Skeletal muscle satellite cell (primary cell): ENCODE data around the gene TMA16.
A peak's percentile ranks its signal among the peaks of the same experiment; 100 is the strongest.
"Not testable (repeated sequence)": the region's sequence is repeated elsewhere in the genome, so short reads cannot be mapped to it uniquely, and the experiment has no call there.

ENCODE experiments used
- H3K27me3 ChIP-seq: 2 replicates; pipeline ENCODE4 v1.7.0; 2013; ENCODE audit warnings: low read length; ENCODE audit not compliant: control insufficient read depth, insufficient read depth
- H3K36me3 ChIP-seq: 2 replicates; pipeline ENCODE4 v1.7.0; 2013; ENCODE audit warnings: mild to moderate bottlenecking, control low read depth, low read length; ENCODE audit not compliant: insufficient read depth
- H3K4me1 ChIP-seq: 2 replicates; pipeline ENCODE4 v1.7.0; 2013; ENCODE audit warnings: low read length; ENCODE audit not compliant: control insufficient read depth, insufficient read depth
- H3K4me2 ChIP-seq: 2 replicates; pipeline ENCODE4 v1.7.0; 2013; ENCODE audit warnings: mild to moderate bottlenecking, low read length
- H3K4me3 ChIP-seq: 2 replicates; pipeline ENCODE4 v1.7.0; 2013; ENCODE audit warnings: low read length
- H3K9ac ChIP-seq: 2 replicates; pipeline ENCODE4 v1.7.0; 2013; ENCODE audit warnings: mild to moderate bottlenecking, low read depth, low read length, moderate library complexity
- H3K9me3 ChIP-seq: replicated peaks from 2 replicates; pipeline ENCODE4 v1.7.0; 2013; ENCODE audit warnings: mild to moderate bottlenecking, control low read depth, low read length

Gene TMA16

GRCh38 chr4:163525982-163526381, 31.5 kb downstream of the TMA16 start:
- H3K4me3 ChIP-seq = no peak overlapping the region
- H3K9me3 ChIP-seq = no peaks in the 10 kb centered on the region
- H3K36me3 ChIP-seq = peaks cover 39% of the 10 kb centered on the region
- H3K27me3 ChIP-seq = no peaks in the 10 kb centered on the region
- no peak overlapping the region for H3K9ac ChIP-seq
- no peaks in the 10 kb centered on the region for H3K4me1 ChIP-seq
- H3K4me2 ChIP-seq = no peak overlapping the region

- H3K9me3 ChIP-seq = no peaks in the 10 kb centered on the region
- no peak overlapping the region for H3K4me2 ChIP-seq
- no peaks in the 10 kb centered on the region for H3K4me1 ChIP-seq
- no peak overlapping the region for H3K4me3 ChIP-seq
- peaks cover 41% of the 10 kb centered on the region for H3K36me3 ChIP-seq
- H3K27me3 ChIP-seq = no peaks in the 10 kb centered on the region
- H3K9ac ChIP-seq = no peak overlapping the region
These were observed 32.7 kb downstream of the TMA16 start for GRCh38 chr4:163527172-163527571.

GRCh38 chr4:163528653-163529052, 34.2 kb downstream of the TMA16 start:
- Histone ChIP-seq H3K4me1 (no peaks in the 10 kb centered on the region), H3K4me3 (no peak overlapping the region)

GRCh38 chr4:163534056-163534455, 39.6 kb downstream of the TMA16 start:
- no peak overlapping the region for H3K4me3 ChIP-seq
- no peaks in the 10 kb centered on the region for H3K27me3 ChIP-seq
- no peaks in the 10 kb centered on the region for H3K9me3 ChIP-seq
- H3K36me3 ChIP-seq = peaks cover 18% of the 10 kb centered on the region
- H3K4me2 ChIP-seq = no peak overlapping the region
- no peak overlapping the region for H3K9ac ChIP-seq
- no peaks in the 10 kb centered on the region for H3K4me1 ChIP-seq

More at GRCh38 chr4:163528653-163529052, 34.2 kb downstream of the TMA16 start:
- H3K9ac ChIP-seq = no peak overlapping the region
- no peaks in the 10 kb centered on the region for H3K27me3 ChIP-seq
- no peaks in the 10 kb centered on the region for H3K9me3 ChIP-seq
- peaks cover 37% of the 10 kb centered on the region for H3K36me3 ChIP-seq
- no peak overlapping the region for H3K4me2 ChIP-seq

DNA sequence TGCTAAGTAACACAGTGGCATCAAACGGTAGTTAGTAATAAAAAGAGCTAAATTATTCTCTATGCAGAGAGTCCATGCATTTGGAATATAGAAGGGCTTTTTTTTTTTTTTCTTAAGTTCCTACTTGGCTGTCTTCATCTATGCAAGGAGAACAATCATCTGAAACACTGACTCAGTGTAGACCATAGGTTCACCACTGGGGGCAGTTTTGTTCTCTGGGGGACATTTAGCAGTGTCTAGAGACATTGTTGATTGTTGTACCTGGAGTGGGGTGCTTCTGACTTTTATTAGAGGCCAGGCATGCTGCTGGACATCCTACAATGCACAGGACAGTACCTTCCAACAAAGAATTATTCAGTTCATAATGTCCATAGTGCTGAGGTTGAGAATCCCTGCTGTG, 41.2 kb downstream of the TMA16 start:
- Histone ChIP-seq H3K4me2 (no peak overlapping the region), H3K4me1 (peaks cover 10% of the 10 kb centered on the region), H3K36me3 (peaks cover 12% of the 10 kb centered on the region), H3K9me3 (no peaks in the 10 kb centered on the region), H3K27me3 (no peaks in the 10 kb centered on the region), H3K4me3 (no peak overlapping the region), H3K9ac (no peak overlapping the region)

DNA sequence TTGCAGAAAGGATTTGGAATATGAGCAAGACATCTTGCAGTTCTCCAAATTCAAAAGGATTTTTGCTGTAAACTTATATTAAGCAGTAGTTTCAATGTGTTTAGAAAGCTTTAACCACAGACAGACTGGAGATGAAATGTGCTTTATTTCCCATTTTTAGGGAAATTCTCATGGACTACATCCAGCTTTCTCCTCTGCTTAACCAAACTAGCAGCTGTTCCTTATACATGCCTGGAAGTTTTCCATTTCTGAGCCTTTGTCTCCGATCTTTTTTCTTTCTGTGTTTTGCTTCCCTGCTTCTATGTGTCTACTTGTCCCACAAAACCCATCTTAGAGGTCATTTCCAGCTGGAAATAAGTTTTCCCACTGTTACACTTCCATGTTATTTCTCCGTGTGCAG, 41.6 kb downstream of the TMA16 start:
- H3K4me1 ChIP-seq = peaks cover 15% of the 10 kb centered on the region
- H3K27me3 ChIP-seq = no peaks in the 10 kb centered on the region
- no peak overlapping the region for H3K9ac ChIP-seq
- no peak overlapping the region for H3K4me2 ChIP-seq
- no peaks in the 10 kb centered on the region for H3K9me3 ChIP-seq
- H3K4me3 ChIP-seq = no peak overlapping the region
- H3K36me3 ChIP-seq = peaks cover 9% of the 10 kb centered on the region

DNA sequence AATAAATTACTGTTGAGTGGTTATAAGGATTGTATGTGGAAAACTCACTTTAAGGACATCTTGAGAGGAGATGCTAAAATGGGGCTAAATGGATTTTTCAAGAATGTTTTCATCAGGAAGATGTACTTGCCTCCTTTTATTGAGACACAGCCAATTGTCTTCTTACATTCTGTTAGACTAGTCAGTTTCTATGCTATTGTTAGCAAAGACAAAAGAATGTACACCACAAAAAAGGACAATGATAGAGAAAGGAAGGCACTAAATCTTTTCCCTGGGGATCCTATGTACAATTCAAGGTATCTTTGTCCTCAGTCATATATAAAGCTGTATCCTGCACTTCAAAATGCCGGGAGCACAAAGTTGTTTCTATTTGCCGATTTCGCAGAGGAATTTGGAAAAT, 42.6 kb downstream of the TMA16 start:
- Histone ChIP-seq H3K9me3 (no peaks in the 10 kb centered on the region), H3K36me3 (peaks cover 5% of the 10 kb centered on the region), H3K9ac (no peak overlapping the region), H3K4me3 (no peak overlapping the region), H3K4me1 (peaks cover 25% of the 10 kb centered on the region), H3K4me2 (no peak overlapping the region), H3K27me3 (no peaks in the 10 kb centered on the region)

- H3K4me2 ChIP-seq, H3K36me3 ChIP-seq, H3K9ac ChIP-seq, H3K27me3 ChIP-seq, H3K9me3 ChIP-seq, H3K4me3 ChIP-seq: not testable (repeated sequence)
- H3K4me1 ChIP-seq = peaks cover 32% of the 10 kb centered on the region
These were observed 44.3 kb downstream of the TMA16 start for GRCh38 chr4:163538820-163539219.

- Histone ChIP-seq H3K4me1 (peaks cover 32% of the 10 kb centered on the region), H3K4me3 (no peak overlapping the region), H3K9me3 (no peaks in the 10 kb centered on the region), H3K36me3 (no peaks in the 10 kb centered on the region), H3K4me2 (peak overlapping the region; percentile 58), H3K27me3 (no peaks in the 10 kb centered on the region), H3K9ac (peak overlapping the region; percentile 19)
These were observed 46.0 kb downstream of the TMA16 start for GRCh38 chr4:163540448-163540847.

DNA sequence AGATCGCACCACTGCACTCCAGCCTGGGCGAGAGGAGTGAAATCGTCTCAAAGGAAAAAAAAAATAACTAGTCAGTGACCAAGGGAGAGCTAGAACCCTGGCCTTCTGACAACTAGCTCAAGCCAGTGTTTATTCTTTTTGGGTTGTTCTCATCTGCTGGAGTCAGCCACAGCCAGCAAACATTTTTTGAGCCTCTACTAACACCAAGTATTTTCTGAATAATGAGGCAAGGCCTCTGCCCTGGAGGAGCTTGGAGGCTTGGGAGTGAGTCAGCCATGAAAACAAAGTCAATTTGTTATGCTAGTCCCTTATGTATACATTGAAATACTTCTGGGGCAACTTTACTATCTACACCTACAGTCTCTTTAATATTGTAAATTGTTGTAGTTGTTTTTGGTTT, 46.5 kb downstream of the TMA16 start:
- H3K4me1 ChIP-seq = peaks cover 32% of the 10 kb centered on the region
- no peaks in the 10 kb centered on the region for H3K36me3 ChIP-seq
- no peaks in the 10 kb centered on the region for H3K9me3 ChIP-seq
- H3K27me3 ChIP-seq = no peaks in the 10 kb centered on the region
- no peak overlapping the region for H3K4me3 ChIP-seq
- peak overlapping the region; percentile 58 for H3K4me2 ChIP-seq
- peak overlapping the region; percentile 19 for H3K9ac ChIP-seq

DNA sequence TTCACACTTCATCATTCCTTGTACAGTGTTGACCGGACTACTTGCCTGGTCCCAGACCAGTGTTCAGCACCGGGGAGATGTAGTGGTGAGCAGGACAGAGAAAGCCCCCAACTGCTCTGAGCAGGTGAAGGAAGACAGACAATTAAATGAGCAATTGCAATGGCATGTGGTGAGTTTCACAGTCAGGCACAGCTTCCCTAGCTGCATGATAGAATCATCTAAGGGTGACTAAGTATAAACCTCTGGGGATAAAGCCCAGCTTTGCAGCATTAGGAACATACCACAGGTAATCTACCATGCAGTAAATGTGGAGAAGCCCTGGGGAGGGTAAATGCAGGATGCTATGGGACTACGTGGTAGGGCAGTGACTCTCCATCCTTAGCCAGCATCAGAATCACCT, 47.8 kb downstream of the TMA16 start:
- H3K36me3 ChIP-seq = no peaks in the 10 kb centered on the region

GRCh38 chr4:163544407-163545038, 50.0 kb downstream of the TMA16 start:
- Histone ChIP-seq H3K4me1 (peaks cover 32% of the 10 kb centered on the region), H3K36me3 (no peaks in the 10 kb centered on the region), H3K9me3 (no peaks in the 10 kb centered on the region), H3K4me3 (peak overlapping the region; percentile 64), H3K27me3 (no peaks in the 10 kb centered on the region), H3K4me2 (peak overlapping the region; percentile 84), H3K9ac (peak overlapping the region; percentile 59)

More for the DNA sequence above, 47.8 kb downstream of the TMA16 start:
- Histone ChIP-seq H3K4me3 (no peak overlapping the region), H3K4me2 (peak overlapping the region; percentile 14), H3K27me3 (no peaks in the 10 kb centered on the region), H3K4me1 (peaks cover 32% of the 10 kb centered on the region), H3K9ac (no peak overlapping the region), H3K9me3 (no peaks in the 10 kb centered on the region)
